Posterior cingulate gyrus (tissue), 11 donors: ENCODE results near the gene TMEM72.

ENCODE experiments used
- DNase-seq, 10 donors: peaks; one replicate each; pipeline versions ENCODE4 v3.0.0 to v3.0.0-alpha.2; 2020 to 2021; ENCODE audit warnings: mixed read lengths in 3 of 10
- intact Hi-C: fragments of 100-400 bp; cut with DNase I; formaldehyde crosslinking; loops from one replicate; pipeline ENCODE4 v1.15.1; 2023

TMEM72 gene

GRCh38 chr10:44974082-44974627, 63.0 kb downstream of the TMEM72 start:
- intact Hi-C loops: loop anchor here (5.0 to 10.0 kb wide), 2 partner anchors 97 to 589 kb away; partner anchors contain the start of gene CXCL12
- peak in 2 of 10 donors; percentile 54 to 80 for DNase-seq

DNA sequence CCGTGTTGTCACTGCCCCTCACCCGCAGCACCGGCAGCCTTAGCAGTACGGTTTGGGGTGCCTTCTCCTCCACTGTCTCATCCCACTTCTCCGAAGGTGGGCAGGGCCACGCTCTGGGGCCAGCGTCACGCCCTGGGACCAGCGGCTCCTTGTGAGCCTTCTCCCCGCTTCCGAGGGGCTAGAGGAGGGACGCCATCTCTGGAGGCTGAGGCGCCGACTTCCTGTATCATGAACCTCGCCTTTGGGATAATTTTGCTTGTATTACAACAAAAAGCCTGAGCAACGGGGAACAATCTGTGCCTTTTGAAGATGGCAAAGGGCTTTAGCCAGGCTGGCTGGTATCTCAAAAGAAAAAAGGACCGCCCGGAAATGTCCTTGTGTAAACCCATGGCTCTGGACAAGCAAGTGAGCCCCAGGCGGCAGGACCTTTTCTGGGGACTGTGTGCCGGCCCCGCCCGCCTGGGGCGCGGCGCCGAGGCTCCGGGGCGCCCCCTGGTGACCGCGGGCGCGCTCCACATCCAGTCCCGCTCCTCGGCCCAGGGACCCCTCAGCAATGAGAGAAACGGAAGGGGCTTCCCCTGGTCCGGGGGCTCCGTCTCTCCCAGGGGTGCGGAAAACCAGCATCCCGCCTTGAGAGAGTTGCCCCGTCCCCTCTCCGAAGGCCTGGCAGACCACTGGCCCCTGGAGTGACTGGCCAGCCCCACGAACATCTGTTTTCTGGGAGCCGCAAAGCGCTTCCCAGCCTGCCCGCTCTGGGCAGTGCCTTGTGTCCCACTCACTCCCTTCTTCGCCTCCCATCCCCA, 63.7 kb downstream of the TMEM72 start:
- peak in 8 of 10 donors; percentile 53 to 96 (median 66) for DNase-seq
- intact Hi-C loops: loop anchor here (1.0 to 10.0 kb wide), 3 partner anchors 43 to 590 kb away; partner anchors contain the start of gene CXCL12

- peak in 2 of 10 donors; percentile 66 to 67 for DNase-seq
- intact Hi-C loops: loop anchor here (1.0 to 10.0 kb wide), 2 partner anchors 43 to 591 kb away; partner anchors contain the start of gene CXCL12
Observed at GRCh38 chr10:44975431-44976331, 64.5 kb downstream of the TMEM72 start.

DNA sequence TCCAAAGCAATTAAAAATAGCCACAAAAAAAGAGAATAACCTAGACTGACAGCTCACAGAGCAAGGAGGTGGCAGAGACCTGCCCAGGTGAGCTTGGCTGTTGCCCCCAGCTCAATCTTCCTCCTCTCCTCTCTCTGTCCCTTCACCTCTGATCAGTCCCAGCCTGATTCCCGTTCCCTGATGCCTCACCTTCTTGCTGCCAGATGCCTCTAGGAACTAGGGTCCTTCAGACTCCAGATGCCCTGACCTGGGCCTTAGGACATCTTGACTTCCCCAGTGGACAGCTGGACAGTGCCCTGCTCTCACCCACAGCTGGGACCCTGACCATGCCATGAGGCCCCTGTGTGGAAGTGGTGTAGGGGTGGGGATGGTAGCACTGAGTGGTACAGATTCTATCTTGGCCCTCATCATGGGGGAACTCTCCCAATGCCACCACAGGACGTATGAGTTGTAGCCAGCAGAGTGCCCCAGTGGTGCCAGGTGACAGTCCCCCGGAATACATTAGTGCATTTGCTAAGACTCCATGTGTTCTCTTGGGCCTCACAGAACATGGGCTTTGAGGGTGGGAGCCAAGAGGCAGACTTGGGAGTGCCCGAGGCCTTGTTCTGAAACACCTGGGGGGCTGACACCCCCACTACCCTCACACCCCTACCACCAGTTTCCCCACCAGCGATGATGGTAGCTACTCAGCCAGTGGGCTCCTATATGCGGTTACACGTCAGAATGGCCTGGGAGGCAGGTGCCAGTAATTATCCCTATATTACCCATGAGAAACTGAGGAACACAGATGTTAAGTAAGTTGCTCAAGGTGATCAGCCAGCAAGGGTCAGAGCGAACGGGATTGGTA, 65.4 kb downstream of the TMEM72 start:
- DNase-seq: peak in 2 of 10 donors; percentile 57 to 64
- intact Hi-C loops: loop anchor here (10.0 kb wide), 1 partner anchor 592 kb away; the partner anchor contains the start of gene CXCL12

GRCh38 chr10:44977287-44978212, 66.4 kb downstream of the TMEM72 start:
- intact Hi-C loops: loop anchor here (10.0 kb wide), 1 partner anchor 593 kb away; the partner anchor contains the start of gene CXCL12
- peak in 4 of 10 donors; percentile 6 to 83 (median 70) for DNase-seq

DNA sequence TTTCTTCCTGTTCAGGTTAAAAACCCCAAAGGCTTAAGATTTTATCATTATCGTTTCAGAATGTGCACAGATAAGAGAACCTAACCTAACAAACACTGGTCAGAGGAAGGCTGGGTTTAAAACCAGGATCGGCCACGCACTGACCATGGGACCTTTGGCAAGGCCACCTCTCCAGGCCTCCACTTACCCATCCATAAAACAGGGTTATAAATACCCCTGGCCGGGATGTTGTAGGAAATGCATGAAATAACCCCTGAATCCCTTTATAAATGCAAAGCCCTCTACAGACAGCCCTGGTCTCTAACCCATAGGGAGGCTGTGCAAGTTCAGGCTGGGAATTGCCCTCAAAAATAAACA, 67.1 kb downstream of the TMEM72 start:
- intact Hi-C loops: loop anchor here (10.0 kb wide), 1 partner anchor 593 kb away; the partner anchor contains the start of gene CXCL12
- DNase-seq: peak in 2 of 10 donors; percentile 46 to 69

DNA sequence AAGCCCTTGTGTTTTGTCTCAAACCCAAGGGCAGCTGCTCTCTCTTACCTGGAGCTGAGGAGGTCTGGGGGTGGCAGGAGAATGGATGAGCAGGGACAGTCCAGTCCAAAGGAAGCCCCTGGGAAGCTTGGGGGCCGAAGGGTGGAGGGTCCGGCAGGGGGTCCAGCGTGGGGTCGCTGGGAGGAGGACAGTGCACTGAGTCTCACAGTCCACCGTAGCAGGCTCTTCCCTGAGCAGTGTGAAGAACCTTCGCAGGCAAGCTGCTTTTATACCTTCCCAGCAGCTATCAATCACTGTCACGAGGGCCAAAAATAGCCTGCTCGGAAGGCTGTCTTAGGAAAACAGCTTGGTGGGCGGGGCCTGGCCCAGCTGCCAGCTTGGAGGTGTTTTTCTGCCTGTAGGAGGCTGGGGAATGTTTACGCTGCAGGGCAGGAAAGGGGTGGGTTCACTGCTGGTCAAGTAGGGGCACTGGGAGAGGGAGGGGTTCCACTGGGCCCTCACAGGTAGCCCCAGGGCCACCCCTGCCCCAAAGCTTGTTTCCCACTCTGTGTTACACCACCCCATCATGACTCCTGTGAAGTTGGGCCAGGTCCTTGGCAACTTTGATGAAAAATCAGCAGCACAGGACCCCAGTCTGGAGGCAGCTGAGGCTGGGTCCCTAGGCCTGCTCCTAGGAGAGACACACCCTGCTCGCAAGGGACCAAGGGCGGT, 67.6 kb downstream of the TMEM72 start, which contains the start of gene DEPP1:
TSS of gene DEPP1 (minus strand) at position 240 of the 711 bp plus-strand sequence. CDS start 779 bp downstream, outside the sequence.
- peak in 8 of 10 donors; percentile 53 to 96 (median 78) for DNase-seq
- intact Hi-C loops: loop anchor here (10.0 kb wide), 1 partner anchor 594 kb away; the partner anchor contains the start of gene CXCL12

- intact Hi-C loops: loop anchor here (10.0 kb wide), 1 partner anchor 595 kb away; the partner anchor contains the start of gene CXCL12
- DNase-seq: peak in 3 of 10 donors; percentile 12 to 64 (median 63)
Observed at GRCh38 chr10:44979281-44980191, 68.4 kb downstream of the TMEM72 start.

- DNase-seq: peak in 3 of 10 donors; percentile 53 to 80 (median 76)
Observed at GRCh38 chr10:44980309-44981171, 69.4 kb downstream of the TMEM72 start.

DNA sequence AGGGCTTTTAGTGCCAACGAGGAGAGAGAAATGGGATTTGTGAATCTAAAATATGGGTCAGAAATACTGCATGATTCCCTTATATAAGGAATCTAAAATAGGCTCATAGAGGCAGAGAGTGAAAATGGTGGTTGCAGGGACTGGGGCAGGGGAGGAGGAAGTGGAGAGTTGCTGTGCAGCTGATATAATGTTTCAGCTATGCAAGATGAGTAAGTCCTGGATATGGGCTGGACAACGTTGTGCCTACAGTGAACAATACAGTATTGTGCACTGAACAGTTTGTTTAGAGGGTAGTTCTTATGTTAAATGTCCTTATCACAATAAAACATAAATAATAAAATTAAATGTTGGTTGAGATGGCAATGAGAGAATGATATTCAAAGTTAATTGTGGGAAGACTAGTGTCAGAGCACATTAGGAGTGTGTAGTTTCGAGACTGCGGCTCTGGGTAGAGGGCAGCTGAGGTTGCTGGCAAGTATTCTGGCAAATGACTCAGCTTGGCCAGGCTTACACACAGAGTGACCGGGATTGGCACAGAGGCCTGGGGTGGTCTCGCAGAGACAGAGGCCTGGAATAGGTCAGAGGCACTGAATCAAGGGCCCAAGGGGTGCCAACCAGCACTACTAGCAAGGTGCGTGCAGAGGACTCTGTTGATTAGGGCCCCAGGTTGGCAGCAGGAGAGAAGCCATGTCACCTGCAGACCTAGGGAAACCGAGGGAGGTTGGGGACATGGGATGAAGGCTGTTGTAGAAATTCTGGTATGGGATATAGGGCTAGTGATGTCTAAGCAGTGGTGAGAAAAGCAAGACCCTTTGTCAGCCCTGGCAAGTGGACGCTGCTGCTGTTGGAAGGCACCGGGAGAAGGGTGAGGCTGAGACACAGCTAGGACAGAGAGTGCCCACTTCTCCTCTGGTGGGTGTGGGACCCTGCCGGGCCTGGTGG, 70.3 kb downstream of the TMEM72 start:
- peak in 3 of 10 donors; percentile 75 to 91 (median 84) for DNase-seq
- intact Hi-C loops: no loop called here

More at GRCh38 chr10:44980309-44981171, 69.4 kb downstream of the TMEM72 start:
- intact Hi-C loops: no loop called here

DNA sequence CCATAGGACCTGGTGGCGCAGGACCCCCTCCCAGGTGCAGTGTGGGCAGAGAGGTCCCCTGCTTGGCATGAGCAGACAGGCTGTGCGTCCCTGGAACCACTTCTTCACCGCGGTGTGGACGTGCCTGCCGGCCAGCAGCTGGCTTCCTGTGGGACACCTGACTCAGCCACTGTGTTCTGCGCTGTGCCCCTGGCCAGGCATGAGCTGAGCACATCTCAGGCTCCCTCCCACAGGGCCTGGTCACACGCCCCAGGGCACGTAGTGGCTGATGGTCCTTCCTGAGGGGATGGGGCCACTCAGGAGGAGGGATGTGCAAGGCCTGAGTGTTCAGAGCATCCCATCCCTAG, 71.0 kb downstream of the TMEM72 start:
- peak in 3 of 10 donors; percentile 66 to 80 (median 71) for DNase-seq
- intact Hi-C loops: no loop called here

GRCh38 chr10:44982496-44982895, 71.4 kb downstream of the TMEM72 start:
- intact Hi-C loops: no loop called here

DNA sequence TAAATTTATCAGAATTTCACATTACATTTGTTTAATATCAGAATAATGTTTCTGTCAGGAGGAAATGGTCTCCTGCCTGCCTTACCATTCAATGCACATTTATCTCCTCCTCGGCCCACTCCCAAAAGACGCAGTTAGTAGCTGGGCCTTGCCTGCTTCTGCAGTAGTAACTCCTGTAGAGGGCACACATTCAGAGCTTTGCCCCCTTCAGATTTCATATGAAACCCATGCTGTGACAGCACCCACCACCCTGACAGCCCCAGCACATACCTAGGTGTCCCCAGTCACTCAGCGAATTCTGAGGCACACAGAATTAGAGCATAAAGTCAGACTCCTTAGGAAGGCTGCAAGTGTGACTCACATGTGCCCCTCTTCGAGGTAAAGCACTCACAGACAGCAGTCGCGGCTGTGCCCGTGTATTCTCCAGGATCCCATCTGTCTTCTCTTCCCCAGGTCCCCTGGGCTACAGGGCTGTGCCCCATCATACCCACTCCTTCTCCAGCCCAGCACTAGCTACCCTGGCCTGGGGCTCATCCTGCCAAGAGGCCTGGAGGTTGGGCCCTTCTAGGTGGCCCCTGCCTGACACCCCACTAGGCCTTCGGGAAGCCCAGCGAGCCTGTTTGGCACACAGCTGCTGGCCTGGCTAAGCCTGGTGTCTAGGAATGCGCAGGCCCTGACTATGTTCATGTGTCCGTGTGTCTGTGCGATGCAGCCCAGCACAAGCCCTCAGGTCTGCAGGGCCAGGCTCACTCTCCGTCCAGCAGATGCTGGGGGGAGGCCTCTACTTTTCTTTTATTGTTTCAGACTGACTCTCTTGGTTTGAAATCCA, 72.1 kb downstream of the TMEM72 start:
- intact Hi-C loops: no loop called here
- peak in 3 of 10 donors; percentile 6 to 63 (median 50) for DNase-seq

More at GRCh38 chr10:44982496-44982895, 71.4 kb downstream of the TMEM72 start:
- peak in 4 of 10 donors; percentile 6 to 74 (median 56) for DNase-seq
